Neutrophil (primary cell): ENCODE results near the gene CHKA.

Experiments used
- H3K27ac ChIP-seq: fragments of 200-600 bp; sonication (generic); 2 replicates; pipeline ENCODE4 v1.5.1; 2016; ENCODE audit warnings: mild to moderate bottlenecking, moderate library complexity
- H3K27me3 ChIP-seq: fragments of 200-600 bp; sonication (generic); 2 replicates; pipeline ENCODE4 v1.6.0; 2016; ENCODE audit warnings: mild to moderate bottlenecking
- H3K36me3 ChIP-seq: fragments of 200-600 bp; sonication (generic); 2 replicates; pipeline ENCODE4 v1.5.1; 2017
- H3K4me1 ChIP-seq, 2 experiments: fragments of 200-600 bp in 1 of 2; sonication (generic) in 1 of 2; 1 replicate in 1 of 2; 2 replicates in 1 of 2; pipeline versions ENCODE4 v1.5.1 to v1.6.1; 2013 to 2016; ENCODE audit warnings: low read depth in 1 of 2, low read length in 1 of 2, mild to moderate bottlenecking in 1 of 2, moderate library complexity in 1 of 2; ENCODE audit not compliant: control insufficient read depth in 1 of 2, insufficient read depth in 1 of 2
- H3K4me3 ChIP-seq, 2 experiments: fragments of 200-600 bp in 1 of 2; sonication (generic) in 1 of 2; 1 replicate in 1 of 2; 2 replicates in 1 of 2; pipeline ENCODE4 v1.5.1; 2013 to 2016; ENCODE audit warnings: low read depth in 1 of 2, low read length in 1 of 2, mild to moderate bottlenecking in 1 of 2, moderate library complexity in 1 of 2
- H3K9me3 ChIP-seq: fragments of 200-600 bp; sonication (generic); 2 replicates; pipeline ENCODE4 v1.5.1; 2016
- CTCF ChIP-seq: fragments of 200-600 bp; sonication (generic); IDR thresholded peaks from 2 replicates; pipeline ENCODE4 v1.5.1; 2016; ENCODE audit warnings: antibody characterized with exemption

The CHKA gene

GRCh38 chr11:68142441-68143309 lies 21.5 kb upstream of the CHKA start:
- H3K4me3 ChIP-seq: peak overlapping the region in 1 of 2 experiments; percentile 41

GRCh38 chr11:68142028-68142412 lies 20.8 kb upstream of the CHKA start:
- peaks cover 22 to 57% of the 10 kb centered on the region in 2 experiments for H3K4me1 ChIP-seq
- H3K4me3 ChIP-seq: peak overlapping the region; percentile 12 to 41
- no peaks in the 10 kb centered on the region for H3K27me3 ChIP-seq
- no peaks in the 10 kb centered on the region for H3K36me3 ChIP-seq
- no peaks in the 10 kb centered on the region for H3K9me3 ChIP-seq
- H3K27ac ChIP-seq: peak overlapping the region; percentile 52
- no peak for TF ChIP-seq CTCF

More at GRCh38 chr11:68142441-68143309, 21.5 kb upstream of the CHKA start:
- TF ChIP-seq CTCF: no peak
- Histone ChIP-seq H3K27me3 (no peaks in the 10 kb centered on the region), H3K36me3 (no peaks in the 10 kb centered on the region), H3K4me1 (peaks cover 22 to 60% of the 10 kb centered on the region in 2 experiments), H3K9me3 (no peaks in the 10 kb centered on the region), H3K27ac (peak overlapping the region; percentile 52)

- Histone ChIP-seq H3K27ac (peak overlapping the region; percentile 52), H3K4me3 (peak overlapping the region; percentile 12 to 41), H3K4me1 (peaks cover 22 to 52% of the 10 kb centered on the region in 2 experiments), H3K36me3 (no peaks in the 10 kb centered on the region), H3K9me3 (no peaks in the 10 kb centered on the region), H3K27me3 (no peaks in the 10 kb centered on the region)
- TF ChIP-seq CTCF: no peak
Measured at GRCh38 chr11:68141246-68142027, 20.2 kb upstream of the CHKA start.

- H3K9me3 ChIP-seq: no peaks in the 10 kb centered on the region
- peaks cover 22 to 45% of the 10 kb centered on the region in 2 experiments for H3K4me1 ChIP-seq
- H3K36me3 ChIP-seq: no peaks in the 10 kb centered on the region
- TF ChIP-seq CTCF: no peak
- H3K4me3 ChIP-seq: no peak overlapping the region
- no peaks in the 10 kb centered on the region for H3K27me3 ChIP-seq
- H3K27ac ChIP-seq: no peak overlapping the region
Measured at GRCh38 chr11:68140496-68141245, 19.5 kb upstream of the CHKA start.

- Histone ChIP-seq H3K27me3 (no peaks in the 10 kb centered on the region), H3K4me3 (no peak overlapping the region), H3K4me1 (peaks cover 19 to 25% of the 10 kb centered on the region in 2 experiments), H3K27ac (no peak overlapping the region), H3K9me3 (no peaks in the 10 kb centered on the region), H3K36me3 (no peaks in the 10 kb centered on the region)
- TF ChIP-seq CTCF: no peak
Measured at GRCh38 chr11:68138237-68138636, 17.0 kb upstream of the CHKA start.
